DOHH2 (cell line): ENCODE measurements around the gene ACKR3.
A peak's percentile ranks its signal among the peaks of the same experiment; 100 is the strongest.

Experiments used
- H3F3A ChIP-seq: fragments of 200-600 bp; sonication (generic), shearing (Covaris generic); 2 replicates; pipeline ENCODE4 v1.6.0; 2016; ENCODE audit warnings: antibody characterized with exemption, mild to moderate bottlenecking; ENCODE audit not compliant: control insufficient read depth, insufficient read depth
- H3K27ac ChIP-seq: fragments of 200-600 bp; sonication (generic); 2 replicates; pipeline ENCODE4 v1.5.1; 2014; ENCODE audit warnings: low read depth, mild to moderate bottlenecking, low read length, moderate library complexity
- H3K27me3 ChIP-seq: fragments of 200-600 bp; sonication (generic); 2 replicates; pipeline ENCODE4 v1.6.1; 2014; ENCODE audit warnings: mild to moderate bottlenecking, low read length, mixed read lengths; ENCODE audit not compliant: control insufficient read depth
- H3K36me3 ChIP-seq: fragments of 200-600 bp; sonication (generic); 2 replicates; pipeline ENCODE4 v1.6.1; 2014; ENCODE audit warnings: mild to moderate bottlenecking, low read length, moderate library complexity, mixed read lengths; ENCODE audit not compliant: control insufficient read depth
- H3K4me1 ChIP-seq: fragments of 200-600 bp; sonication (generic); 2 replicates; pipeline ENCODE4 v1.6.1; 2014; ENCODE audit warnings: mild to moderate bottlenecking, low read length, mixed read lengths; ENCODE audit not compliant: control insufficient read depth
- H3K4me2 ChIP-seq: fragments of 200-600 bp; sonication (generic); 2 replicates; pipeline ENCODE4 v1.6.0; 2014; ENCODE audit warnings: mild to moderate bottlenecking, low read length, moderate library complexity
- H3K4me3 ChIP-seq: fragments of 200-600 bp; sonication (generic); 2 replicates; pipeline ENCODE4 v1.5.1; 2014; ENCODE audit warnings: mild to moderate bottlenecking, low read length, mixed read lengths
- H3K79me2 ChIP-seq: fragments of 200-600 bp; sonication (generic); 2 replicates; pipeline ENCODE4 v1.6.1; 2014; ENCODE audit warnings: mild to moderate bottlenecking, low read length, mixed read lengths; ENCODE audit not compliant: control insufficient read depth
- H3K9me2 ChIP-seq: fragments of 200-600 bp; sonication (generic); replicated peaks from 2 replicates; pipeline ENCODE4 v1.6.1; 2014; ENCODE audit warnings: mild to moderate bottlenecking, low read length, mixed read lengths; ENCODE audit not compliant: control insufficient read depth
- H3K9me3 ChIP-seq: fragments of 200-600 bp; sonication (generic); 2 replicates; pipeline ENCODE4 v1.6.1; 2014; ENCODE audit warnings: antibody characterized with exemption, low read length, mixed read lengths; ENCODE audit not compliant: control insufficient read depth, insufficient read depth
- H4K20me1 ChIP-seq: fragments of 200-600 bp; sonication (generic); 2 replicates; pipeline ENCODE4 v1.6.0; 2014; ENCODE audit warnings: low read depth, mild to moderate bottlenecking, antibody characterized with exemption, low read length, moderate library complexity; ENCODE audit not compliant: control insufficient read depth, insufficient read depth
- EZH2phosphoT487 ChIP-seq: fragments of 200-600 bp; sonication (generic); IDR thresholded peaks from 2 replicates; pipeline ENCODE4 v1.6.1; 2017; ENCODE audit warnings: borderline replicate concordance, mild to moderate bottlenecking, antibody characterized with exemption, low read length, moderate library complexity, mixed read lengths
- TF ChIP-seq, protein P1 (sequence below): fragments of 200-600 bp; sonication (generic); IDR thresholded peaks from one replicate; pipeline ENCODE4 v1.5.1; 2014; ENCODE audit warnings: antibody characterized with exemption, mild to moderate bottlenecking, low read depth, low read length; ENCODE audit not compliant: poor library complexity, severe bottlenecking

Gene ACKR3

DNA sequence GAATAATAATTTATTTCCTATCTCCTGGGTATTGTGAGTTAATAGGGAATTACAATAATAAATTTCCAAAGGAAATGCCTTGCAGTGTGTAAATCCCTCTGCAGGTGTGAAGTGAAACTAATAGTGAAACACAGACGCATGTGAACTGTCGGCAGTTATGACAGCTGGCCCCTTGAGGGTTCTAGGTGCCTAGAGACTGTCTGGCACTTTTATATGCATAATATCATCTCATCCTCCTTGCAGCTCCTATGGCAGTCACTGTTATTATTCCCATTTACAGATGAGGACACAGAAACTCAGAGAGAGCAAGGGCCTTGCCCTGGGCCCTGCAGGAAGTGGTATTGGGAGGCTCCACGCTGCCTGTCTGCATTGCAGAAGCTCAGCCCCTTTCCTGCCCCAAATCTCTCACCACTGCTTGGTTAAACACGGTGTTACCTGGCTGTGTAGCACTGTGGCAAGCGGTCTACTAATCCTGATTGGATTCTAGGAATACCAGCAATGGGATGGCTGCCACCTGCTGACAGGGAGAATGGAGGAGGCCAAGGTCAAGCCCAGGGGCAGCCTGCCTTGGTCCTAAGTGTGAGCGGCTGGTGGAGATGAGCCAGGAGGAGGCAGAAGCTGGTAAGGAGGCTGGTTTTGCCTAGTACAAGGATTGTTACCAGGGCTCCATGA is 32.8 kb upstream of the ACKR3 start:
- Histone ChIP-seq H3K9me2 (no peaks in the 10 kb centered on the region), H3K36me3 (no peaks in the 10 kb centered on the region), H3K4me1 (peaks cover 51% of the 10 kb centered on the region), H3K27ac (peak overlapping the region; percentile 55), H4K20me1 (no peaks in the 10 kb centered on the region), H3K27me3 (no peaks in the 10 kb centered on the region), H3F3A (peaks cover 3% of the 10 kb centered on the region; the same call in 1 of the 2 replicates), H3K79me2 (peaks cover 20% of the 10 kb centered on the region), H3K4me3 (peak overlapping the region; percentile 71), H3K9me3 (no peaks in the 10 kb centered on the region), H3K4me2 (peak overlapping the region; percentile 79)
- TF ChIP-seq EZH2phosphoT487 = no peak
- TF ChIP-seq, protein P1, sequence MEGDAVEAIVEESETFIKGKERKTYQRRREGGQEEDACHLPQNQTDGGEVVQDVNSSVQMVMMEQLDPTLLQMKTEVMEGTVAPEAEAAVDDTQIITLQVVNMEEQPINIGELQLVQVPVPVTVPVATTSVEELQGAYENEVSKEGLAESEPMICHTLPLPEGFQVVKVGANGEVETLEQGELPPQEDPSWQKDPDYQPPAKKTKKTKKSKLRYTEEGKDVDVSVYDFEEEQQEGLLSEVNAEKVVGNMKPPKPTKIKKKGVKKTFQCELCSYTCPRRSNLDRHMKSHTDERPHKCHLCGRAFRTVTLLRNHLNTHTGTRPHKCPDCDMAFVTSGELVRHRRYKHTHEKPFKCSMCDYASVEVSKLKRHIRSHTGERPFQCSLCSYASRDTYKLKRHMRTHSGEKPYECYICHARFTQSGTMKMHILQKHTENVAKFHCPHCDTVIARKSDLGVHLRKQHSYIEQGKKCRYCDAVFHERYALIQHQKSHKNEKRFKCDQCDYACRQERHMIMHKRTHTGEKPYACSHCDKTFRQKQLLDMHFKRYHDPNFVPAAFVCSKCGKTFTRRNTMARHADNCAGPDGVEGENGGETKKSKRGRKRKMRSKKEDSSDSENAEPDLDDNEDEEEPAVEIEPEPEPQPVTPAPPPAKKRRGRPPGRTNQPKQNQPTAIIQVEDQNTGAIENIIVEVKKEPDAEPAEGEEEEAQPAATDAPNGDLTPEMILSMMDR = no peak

DNA sequence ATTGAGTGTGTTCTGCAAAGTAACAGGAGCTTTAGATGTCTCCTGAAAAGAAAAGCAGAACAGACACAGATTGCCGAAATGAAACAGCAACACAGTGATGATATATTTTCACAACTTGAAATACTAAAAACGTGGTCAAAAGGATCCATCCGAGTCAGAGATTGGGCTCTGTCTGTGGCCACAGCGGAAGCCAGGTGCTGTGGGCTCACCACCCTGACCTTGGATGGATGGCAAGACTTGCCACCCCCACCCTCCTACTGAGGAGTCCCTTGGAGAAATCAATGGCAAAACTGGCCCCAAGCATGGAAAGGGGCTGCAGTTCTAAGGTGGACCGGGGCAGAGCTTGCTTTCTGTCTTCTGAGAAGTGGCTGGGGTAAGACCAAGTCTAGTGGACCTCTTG is 31.4 kb upstream of the ACKR3 start:
- H3K9me3 ChIP-seq = no peaks in the 10 kb centered on the region
- peaks cover 65% of the 10 kb centered on the region for H3K4me1 ChIP-seq
- H3K79me2 ChIP-seq = peaks cover 20% of the 10 kb centered on the region
- H3K4me2 ChIP-seq = peak overlapping the region; percentile 79
- peak overlapping the region; percentile 71 for H3K4me3 ChIP-seq
- peaks cover 7% of the 10 kb centered on the region; the same call in 1 of the 2 replicates for H3F3A ChIP-seq
- H3K27ac ChIP-seq = peak overlapping the region; percentile 55
- no peaks in the 10 kb centered on the region for H3K9me2 ChIP-seq
- no peaks in the 10 kb centered on the region for H3K36me3 ChIP-seq
- no peaks in the 10 kb centered on the region for H4K20me1 ChIP-seq
- H3K27me3 ChIP-seq = no peaks in the 10 kb centered on the region
- TF ChIP-seq, protein P1 = no peak
- TF ChIP-seq EZH2phosphoT487 = no peak

DNA sequence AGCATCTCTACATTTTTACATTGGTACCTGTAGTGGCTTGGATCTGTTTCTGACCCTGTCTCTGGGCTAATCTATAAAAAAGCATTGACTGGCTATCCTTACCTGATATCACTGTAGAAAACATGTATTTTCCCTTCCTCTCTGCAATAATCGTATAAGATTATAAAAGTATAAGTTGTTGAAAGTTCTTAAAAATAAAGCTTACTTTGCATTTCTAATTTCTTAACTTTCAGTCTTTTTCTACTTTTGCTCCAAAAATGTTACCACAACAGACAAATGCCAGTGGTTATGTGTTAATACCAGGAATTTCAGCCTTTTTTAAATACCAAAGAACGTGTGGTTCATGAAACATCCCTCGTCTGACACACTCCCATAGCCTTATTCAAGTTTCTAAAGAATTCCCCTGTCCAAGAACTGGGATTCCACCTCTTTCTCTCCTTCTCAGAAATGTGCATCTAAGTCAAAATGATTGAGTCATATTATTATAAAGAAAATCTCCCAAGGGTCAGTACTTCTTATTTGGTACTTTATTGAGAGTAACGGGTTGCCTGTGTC is 28.5 kb upstream of the ACKR3 start:
- no peaks in the 10 kb centered on the region for H4K20me1 ChIP-seq
- H3K27ac ChIP-seq = 0 out of 2 replicates have a peak overlapping the region, but pooled peaks have one; percentile 5
- H3K9me3 ChIP-seq = no peaks in the 10 kb centered on the region
- no peaks in the 10 kb centered on the region for H3K27me3 ChIP-seq
- H3K79me2 ChIP-seq = peaks cover 24% of the 10 kb centered on the region
- TF ChIP-seq, protein P1 = no peak
- TF ChIP-seq EZH2phosphoT487 = no peak
- H3K36me3 ChIP-seq = no peaks in the 10 kb centered on the region
- H3K4me1 ChIP-seq = peaks cover 89% of the 10 kb centered on the region
- no peak overlapping the region for H3K4me2 ChIP-seq
- peaks cover 15% of the 10 kb centered on the region for H3F3A ChIP-seq
- H3K9me2 ChIP-seq = no peaks in the 10 kb centered on the region
- no peak overlapping the region for H3K4me3 ChIP-seq
